Astrocyte of the spinal cord (primary cell): Measurements from ENCODE around the gene MORF4L1.
"Not testable (repeated sequence)": the region's sequence is repeated elsewhere in the genome, so short reads cannot be mapped to it uniquely, and the experiment has no call there.

Experiments used
- DNase-seq: peaks from one replicate; pipeline ENCODE4 v3.0.0; 2011; ENCODE audit warnings: low read depth, low spot score
- H3K4me3 ChIP-seq: 2 replicates; pipeline ENCODE4 v1.5.1; 2011; ENCODE audit warnings: low read depth, mild to moderate bottlenecking, low read length, moderate library complexity
- CTCF ChIP-seq: IDR thresholded peaks from 2 replicates; pipeline ENCODE4 v1.5.1; 2012; ENCODE audit warnings: low read depth, mild to moderate bottlenecking, low read length, inconsistent platforms
- in situ Hi-C: cut with HindIII; loops from 2 replicates; pipeline ENCODE4 v1.10.0; 2017; ENCODE audit warnings: low sequenced_read_pairs

The MORF4L1 gene

GRCh38 chr15:78842519-78842918 is 30.2 kb upstream of the MORF4L1 start:
- no peak for TF ChIP-seq CTCF
- in situ Hi-C loops: no loop called here

GRCh38 chr15:78846906-78847305 is 25.8 kb upstream of the MORF4L1 start:
- in situ Hi-C loops, H3K4me3 ChIP-seq: not testable (repeated sequence)

More at GRCh38 chr15:78842519-78842918, 30.2 kb upstream of the MORF4L1 start:
- DNase-seq: no peak
- H3K4me3 ChIP-seq: no peak overlapping the region

GRCh38 chr15:78847387-78847906 is 25.2 kb upstream of the MORF4L1 start:
- H3K4me3 ChIP-seq, in situ Hi-C loops, DNase-seq: not testable (repeated sequence)

More at GRCh38 chr15:78846906-78847305, 25.8 kb upstream of the MORF4L1 start:
- DNase-seq: not testable (repeated sequence)

GRCh38 chr15:78850352-78850751 is 22.3 kb upstream of the MORF4L1 start:
- H3K4me3 ChIP-seq: no peak overlapping the region
- no peak for TF ChIP-seq CTCF
- DNase-seq: no peak
- in situ Hi-C loops: no loop called here

- DNase-seq: no peak
- in situ Hi-C loops: no loop called here
- H3K4me3 ChIP-seq: no peak overlapping the region
- TF ChIP-seq CTCF: no peak
Measured at GRCh38 chr15:78850941-78851755, 21.5 kb upstream of the MORF4L1 start.

GRCh38 chr15:78853500-78853899 is 19.2 kb upstream of the MORF4L1 start:
- no peak overlapping the region for H3K4me3 ChIP-seq
- no peak for TF ChIP-seq CTCF
- in situ Hi-C loops: no loop called here
- no peak for DNase-seq

GRCh38 chr15:78854833-78855372 is 17.8 kb upstream of the MORF4L1 start:
- H3K4me3 ChIP-seq: no peak overlapping the region
- in situ Hi-C loops: no loop called here
- no peak for TF ChIP-seq CTCF

More at GRCh38 chr15:78854833-78855372, 17.8 kb upstream of the MORF4L1 start:
- no peak for DNase-seq
